ENCODE measurements around the gene CNOT11. TPM values are rescaled to one million over a fixed set of nuclear protein-coding genes. Genes with fewer than 3 reads are reported as not detected.

Gene CNOT11
- total RNA-seq, 1 experiment from 2014 or later: 54.0 TPM

GRCh38 chr2:101299604-101300003 is 46.9 kb downstream of the CNOT11 start:
- H3K27me3 Mint-ChIP-seq (ENCODE audit: low read depth): no peaks in the 10 kb centered on the region
- ATAC-seq (no peak), DNase-seq (ENCODE audit: low spot score) (no peak)
- peaks cover 4% of the 10 kb centered on the region for H3K36me3 Mint-ChIP-seq
- POLR2A ChIA-PET: interaction anchor here (1.5 kb wide), 1 partner anchor 9 kb away, joined by 5 read pairs; the partner anchor contains the start of gene RNF149
- no peaks in the 10 kb centered on the region for H3K9me3 Mint-ChIP-seq
- H3K4me3 Mint-ChIP-seq: no peak overlapping the region
- CTCF ChIA-PET: interaction anchor here (1.3 kb wide), 1 partner anchor 43 kb away, joined by 3 read pairs; no protein-coding TSS in a partner anchor
- TF ChIP-seq MXD4 (CRISPR knock-in tag; IDR thresholded peaks at IDR 0.05; ENCODE audit: borderline replicate concordance): no peak
- TF ChIP-seq ZNF425 (CRISPR knock-in tag; conservative IDR thresholded peaks at IDR 0.05): no peak
- TF ChIP-seq GABPB1 (CRISPR knock-in tag; IDR thresholded peaks at IDR 0.05): no peak
- no peak for TF ChIP-seq PREB (CRISPR knock-in tag; IDR thresholded peaks at IDR 0.05; ENCODE audit: borderline replicate concordance)
- TF ChIP-seq ZNF121 (CRISPR knock-in tag; IDR thresholded peaks at IDR 0.05): no peak
- TF ChIP-seq GRHL2 (CRISPR knock-in tag; IDR thresholded peaks at IDR 0.05; ENCODE audit: insufficient replicate concordance, severe bottlenecking): no peak
- peak overlapping the region; percentile 57 for H3K27ac Mint-ChIP-seq
- H3K4me1 Mint-ChIP-seq: peaks cover 17% of the 10 kb centered on the region

GRCh38 chr2:101300164-101300563 is 47.5 kb downstream of the CNOT11 start:
- TF ChIP-seq SP1 (CRISPR knock-in tag; conservative IDR thresholded peaks at IDR 0.05) (no peak), ZNF396 (CRISPR knock-in tag; IDR thresholded peaks at IDR 0.05; ENCODE audit: borderline replicate concordance) (no peak), CREB1 (CRISPR knock-in tag; IDR thresholded peaks at IDR 0.05) (no peak), ZMAT4 (CRISPR knock-in tag; IDR thresholded peaks at IDR 0.05) (no peak), RORB (CRISPR knock-in tag; IDR thresholded peaks at IDR 0.05) (no peak), ZNF121 (CRISPR knock-in tag; IDR thresholded peaks at IDR 0.05) (no peak), CBFB (CRISPR knock-in tag; IDR thresholded peaks at IDR 0.05; ENCODE audit: low read depth) (no peak)
- TF ChIP-seq, protein P1, sequence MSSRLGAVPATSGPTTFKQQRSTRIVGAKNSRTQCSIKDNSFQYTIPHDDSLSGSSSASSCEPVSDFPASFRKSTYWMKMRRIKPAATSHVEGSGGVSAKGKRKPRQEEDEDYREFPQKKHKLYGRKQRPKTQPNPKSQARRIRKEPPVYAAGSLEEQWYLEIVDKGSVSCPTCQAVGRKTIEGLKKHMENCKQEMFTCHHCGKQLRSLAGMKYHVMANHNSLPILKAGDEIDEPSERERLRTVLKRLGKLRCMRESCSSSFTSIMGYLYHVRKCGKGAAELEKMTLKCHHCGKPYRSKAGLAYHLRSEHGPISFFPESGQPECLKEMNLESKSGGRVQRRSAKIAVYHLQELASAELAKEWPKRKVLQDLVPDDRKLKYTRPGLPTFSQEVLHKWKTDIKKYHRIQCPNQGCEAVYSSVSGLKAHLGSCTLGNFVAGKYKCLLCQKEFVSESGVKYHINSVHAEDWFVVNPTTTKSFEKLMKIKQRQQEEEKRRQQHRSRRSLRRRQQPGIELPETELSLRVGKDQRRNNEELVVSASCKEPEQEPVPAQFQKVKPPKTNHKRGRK (CRISPR knock-in tag; IDR thresholded peaks at IDR 0.05; ENCODE audit: borderline replicate concordance): no peak
- Mint-ChIP-seq H3K9me3 (no peaks in the 10 kb centered on the region), H3K36me3 (peaks cover 4% of the 10 kb centered on the region; the same call in 1 of the 2 replicates), H3K4me3 (no peak overlapping the region), H3K27me3 (ENCODE audit: low read depth) (no peaks in the 10 kb centered on the region), H3K27ac (peak overlapping the region; percentile 57), H3K4me1 (peaks cover 19% of the 10 kb centered on the region)
- ChIA-PET CTCF (no interaction called here), POLR2A (interaction anchor here (1.5 kb wide), 1 partner anchor 9 kb away, joined by 5 read pairs; the partner anchor contains the start of gene RNF149)
- no peak for ATAC-seq
- no peak for DNase-seq (ENCODE audit: low spot score)

DNA sequence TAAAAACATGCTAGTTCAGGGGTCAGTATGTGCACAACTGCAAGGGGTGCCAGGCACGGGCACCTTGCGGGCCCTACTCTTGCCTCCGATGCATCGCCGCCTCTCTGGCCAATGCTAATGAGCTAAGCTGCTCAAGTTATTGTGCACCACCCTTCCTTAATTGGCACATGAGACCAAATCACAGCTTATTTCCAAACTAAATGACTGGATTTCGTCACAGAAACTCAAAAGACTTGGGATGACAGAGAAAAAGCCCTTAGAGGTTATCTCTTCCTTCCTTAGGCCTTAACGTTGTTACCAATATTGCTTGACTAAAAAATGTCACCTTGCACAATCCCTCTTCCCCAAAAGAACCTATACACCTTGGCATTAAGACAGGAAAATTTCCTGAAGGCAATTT is 48.1 kb downstream of the CNOT11 start:
- ChIA-PET CTCF (no interaction called here), POLR2A (no interaction called here)
- Mint-ChIP-seq H3K36me3 (peaks cover 10% of the 10 kb centered on the region; the same call in 1 of the 2 replicates), H3K27me3 (ENCODE audit: low read depth) (no peaks in the 10 kb centered on the region), H3K9me3 (no peaks in the 10 kb centered on the region), H3K27ac (no peak overlapping the region), H3K4me1 (peaks cover 25% of the 10 kb centered on the region), H3K4me3 (no peak overlapping the region)
- no peak for DNase-seq (ENCODE audit: low spot score)
- no peak for ATAC-seq
- TF ChIP-seq, protein P2, sequence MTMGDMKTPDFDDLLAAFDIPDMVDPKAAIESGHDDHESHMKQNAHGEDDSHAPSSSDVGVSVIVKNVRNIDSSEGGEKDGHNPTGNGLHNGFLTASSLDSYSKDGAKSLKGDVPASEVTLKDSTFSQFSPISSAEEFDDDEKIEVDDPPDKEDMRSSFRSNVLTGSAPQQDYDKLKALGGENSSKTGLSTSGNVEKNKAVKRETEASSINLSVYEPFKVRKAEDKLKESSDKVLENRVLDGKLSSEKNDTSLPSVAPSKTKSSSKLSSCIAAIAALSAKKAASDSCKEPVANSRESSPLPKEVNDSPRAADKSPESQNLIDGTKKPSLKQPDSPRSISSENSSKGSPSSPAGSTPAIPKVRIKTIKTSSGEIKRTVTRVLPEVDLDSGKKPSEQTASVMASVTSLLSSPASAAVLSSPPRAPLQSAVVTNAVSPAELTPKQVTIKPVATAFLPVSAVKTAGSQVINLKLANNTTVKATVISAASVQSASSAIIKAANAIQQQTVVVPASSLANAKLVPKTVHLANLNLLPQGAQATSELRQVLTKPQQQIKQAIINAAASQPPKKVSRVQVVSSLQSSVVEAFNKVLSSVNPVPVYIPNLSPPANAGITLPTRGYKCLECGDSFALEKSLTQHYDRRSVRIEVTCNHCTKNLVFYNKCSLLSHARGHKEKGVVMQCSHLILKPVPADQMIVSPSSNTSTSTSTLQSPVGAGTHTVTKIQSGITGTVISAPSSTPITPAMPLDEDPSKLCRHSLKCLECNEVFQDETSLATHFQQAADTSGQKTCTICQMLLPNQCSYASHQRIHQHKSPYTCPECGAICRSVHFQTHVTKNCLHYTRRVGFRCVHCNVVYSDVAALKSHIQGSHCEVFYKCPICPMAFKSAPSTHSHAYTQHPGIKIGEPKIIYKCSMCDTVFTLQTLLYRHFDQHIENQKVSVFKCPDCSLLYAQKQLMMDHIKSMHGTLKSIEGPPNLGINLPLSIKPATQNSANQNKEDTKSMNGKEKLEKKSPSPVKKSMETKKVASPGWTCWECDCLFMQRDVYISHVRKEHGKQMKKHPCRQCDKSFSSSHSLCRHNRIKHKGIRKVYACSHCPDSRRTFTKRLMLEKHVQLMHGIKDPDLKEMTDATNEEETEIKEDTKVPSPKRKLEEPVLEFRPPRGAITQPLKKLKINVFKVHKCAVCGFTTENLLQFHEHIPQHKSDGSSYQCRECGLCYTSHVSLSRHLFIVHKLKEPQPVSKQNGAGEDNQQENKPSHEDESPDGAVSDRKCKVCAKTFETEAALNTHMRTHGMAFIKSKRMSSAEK (CRISPR knock-in tag; IDR thresholded peaks at IDR 0.05; ENCODE audit: borderline replicate concordance): no peak
- TF ChIP-seq ZMAT4 (CRISPR knock-in tag; IDR thresholded peaks at IDR 0.05) (no peak), JUN (CRISPR knock-in tag; IDR thresholded peaks at IDR 0.05) (no peak), ZBTB21 (CRISPR knock-in tag; IDR thresholded peaks at IDR 0.05; ENCODE audit: borderline replicate concordance) (no peak), ZNF138 (CRISPR knock-in tag; conservative IDR thresholded peaks at IDR 0.05) (no peak), MYBL2 (CRISPR knock-in tag; IDR thresholded peaks at IDR 0.05) (no peak), GRHL2 (CRISPR knock-in tag; IDR thresholded peaks at IDR 0.05; ENCODE audit: insufficient replicate concordance, severe bottlenecking) (no peak), ZNF416 (CRISPR knock-in tag; IDR thresholded peaks at IDR 0.05) (no peak), USF2 (CRISPR knock-in tag; IDR thresholded peaks at IDR 0.05) (no peak)

Data from WTC11 (cell line).